A549 treated with dexamethasone at 1 μM for 4 hours (cell line): Measurements from ENCODE around the gene INSYN2B. TPM values are rescaled to one million over a fixed set of nuclear protein-coding genes. Genes with fewer than 3 reads are reported as not detected.

ENCODE experiments used
- total RNA-seq: library from RNA; stranded (reverse); fragments of 200-300 nt; extraction: Qiagen RNA extraction; gene quantifications from 5 replicates; pipeline ENCODE4 v1.2.3, GENCODE V29; 2022

The INSYN2B gene
- total RNA-seq = 0.13 to 0.20 TPM (median 0.16 TPM) in 5 replicates

DNA sequence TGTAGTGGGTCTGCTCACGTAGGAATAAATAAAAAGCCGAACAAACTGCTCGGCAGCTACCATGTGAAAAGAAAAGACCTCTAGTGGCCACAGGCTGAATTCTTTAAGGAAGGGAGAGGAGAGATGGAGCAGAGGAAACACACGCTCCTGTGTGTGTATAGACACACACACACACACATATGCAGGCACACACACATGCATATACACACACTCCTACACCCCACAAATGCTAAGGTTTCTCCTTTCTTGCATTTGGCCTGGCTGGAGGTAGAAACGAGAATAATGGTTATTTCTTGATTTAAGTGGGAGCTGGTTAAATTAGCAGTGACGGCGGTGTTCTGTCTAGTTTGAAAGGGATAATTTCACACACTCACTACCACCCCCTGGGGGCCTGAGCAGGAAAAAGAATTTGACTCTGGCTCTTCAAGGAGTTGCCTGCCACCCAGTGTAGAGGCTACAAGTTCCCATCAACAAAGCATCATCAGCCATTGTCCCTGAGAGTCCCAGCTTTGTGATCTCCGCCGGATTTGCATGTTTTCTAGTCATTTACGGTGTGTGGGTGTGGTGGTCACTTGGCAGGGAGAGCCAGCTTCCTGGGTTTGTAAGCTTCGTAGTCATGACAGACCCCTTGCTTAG is at the start of gene INSYN2B:
INSYN2B (minus strand) TSS at position 78 of the 636 bp plus-strand sequence. CDS start 96,597 bp downstream, outside the sequence.

Other genes starting within 250 kb of the INSYN2B start
- gene FOXI1, start 125.4 kb upstream of the INSYN2B start, total RNA-seq = not detected in 5 replicates